ENCODE measurements around the gene TRPM2.

TRPM2 gene

GRCh38 chr21:44322621-44323325 lies 30.6 kb upstream of the TRPM2 start:
- DNase-seq, result no peak

- DNase-seq, result no peak
Measured at GRCh38 chr21:44323591-44323990, 29.8 kb upstream of the TRPM2 start.

DNA sequence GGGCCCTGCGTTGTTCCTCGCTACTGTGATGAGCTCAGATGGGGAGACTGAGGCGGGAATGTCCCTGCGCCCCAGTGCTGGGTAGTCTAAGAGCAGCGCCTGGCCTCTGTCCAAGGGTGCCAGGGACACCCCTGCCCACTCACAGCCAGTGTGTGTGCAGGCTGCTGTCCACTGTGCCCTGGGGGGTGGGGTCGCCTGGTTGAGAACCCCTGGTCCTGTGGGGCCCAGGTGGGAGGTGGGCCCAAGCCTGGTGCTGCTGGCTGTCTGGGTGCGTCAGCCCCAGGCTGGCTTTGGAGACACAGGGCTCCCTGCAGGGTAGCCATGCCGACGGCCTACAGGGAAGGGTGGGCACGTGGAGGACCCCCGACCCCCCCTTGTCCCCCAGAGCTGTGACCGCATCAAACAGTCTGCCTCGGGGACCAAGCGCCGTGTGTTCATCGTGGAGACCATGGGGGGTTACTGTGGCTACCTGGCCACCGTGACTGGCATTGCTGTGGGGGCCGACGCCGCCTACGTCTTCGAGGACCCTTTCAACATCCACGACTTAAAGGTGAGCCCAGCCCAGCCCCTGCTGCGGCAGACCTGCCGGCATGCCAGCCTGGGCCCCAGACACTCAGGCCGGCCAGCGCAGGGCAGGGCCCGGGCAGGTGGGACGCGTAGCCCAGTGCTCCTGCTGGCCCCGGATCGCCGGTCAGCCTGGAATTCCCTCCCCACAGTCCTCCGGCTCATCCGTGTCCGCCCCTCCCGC lies 29.1 kb upstream of the TRPM2 start:
- no peak for DNase-seq

DNA sequence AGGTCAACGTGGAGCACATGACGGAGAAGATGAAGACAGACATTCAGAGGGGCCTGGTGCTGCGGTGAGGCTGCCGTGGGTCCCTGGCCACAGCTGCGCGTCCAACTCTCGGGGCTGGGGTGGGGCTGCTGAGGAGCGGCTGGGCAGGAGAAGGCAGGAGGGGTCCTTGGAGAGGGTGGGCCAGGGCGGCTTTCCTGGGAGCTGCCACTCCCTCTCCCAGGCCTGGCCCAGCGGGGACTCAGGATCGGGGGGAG lies 28.6 kb upstream of the TRPM2 start:
- no peak for DNase-seq

GRCh38 chr21:44325386-44326271 lies 27.8 kb upstream of the TRPM2 start:
- no peak for DNase-seq

DNA sequence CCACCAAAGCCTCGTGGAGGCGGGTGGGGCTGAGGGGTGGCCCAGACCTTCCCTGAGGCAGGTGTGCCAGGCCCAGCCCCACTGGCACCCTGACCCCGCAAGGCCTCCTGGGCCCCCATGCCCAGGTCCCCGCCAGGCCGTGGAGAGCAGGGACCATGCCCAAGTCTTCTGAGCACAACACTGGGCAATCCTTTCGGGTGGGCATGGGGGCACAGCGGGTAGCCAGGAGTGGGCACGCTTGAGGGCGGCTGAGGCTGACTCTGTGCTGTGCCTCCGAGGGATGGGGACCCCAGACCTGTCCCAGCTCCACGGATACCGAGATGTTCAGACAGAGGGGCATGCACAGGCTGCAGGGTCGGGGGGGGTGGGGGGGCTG lies 27.2 kb upstream of the TRPM2 start:
- DNase-seq, result no peak

- no peak for DNase-seq
Measured at GRCh38 chr21:44326716-44327602, 26.5 kb upstream of the TRPM2 start.

GRCh38 chr21:44327603-44327974 lies 25.8 kb upstream of the TRPM2 start:
- no peak for DNase-seq

DNA sequence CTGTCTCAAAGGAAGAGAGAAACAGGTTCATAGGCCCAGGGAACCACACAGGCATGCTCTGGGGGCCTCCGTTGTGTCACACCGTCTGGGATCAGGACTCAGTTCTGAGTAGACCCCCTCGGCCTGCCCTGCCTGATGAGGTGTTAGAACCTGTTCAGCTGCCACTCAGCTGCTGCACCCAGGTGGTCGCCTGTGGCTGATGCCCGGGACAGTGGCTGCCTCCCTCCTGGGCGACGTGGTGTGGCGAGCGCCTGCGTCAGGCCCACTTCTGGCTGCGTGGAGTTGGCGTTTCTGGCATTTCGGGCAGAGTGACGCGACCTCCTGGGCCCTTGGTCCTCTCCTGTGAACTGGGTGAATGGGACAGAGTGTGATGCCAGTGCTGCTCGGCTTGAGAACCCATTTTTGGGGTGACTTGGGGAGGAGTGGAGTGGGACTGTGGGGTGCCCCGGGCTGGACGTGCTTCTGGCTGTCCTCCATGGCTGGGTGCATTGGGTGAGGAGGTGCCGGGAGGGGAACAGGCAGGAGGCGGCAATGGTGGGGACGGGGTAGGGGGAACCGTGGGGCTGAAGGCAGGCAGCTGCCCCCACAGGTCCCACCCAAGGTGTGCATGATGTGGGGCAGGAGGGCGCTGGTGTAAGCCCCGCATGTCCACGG lies 25.1 kb upstream of the TRPM2 start:
- DNase-seq, result no peak

- DNase-seq, result no peak
Measured at GRCh38 chr21:44329086-44329889, 24.1 kb upstream of the TRPM2 start.

DNA sequence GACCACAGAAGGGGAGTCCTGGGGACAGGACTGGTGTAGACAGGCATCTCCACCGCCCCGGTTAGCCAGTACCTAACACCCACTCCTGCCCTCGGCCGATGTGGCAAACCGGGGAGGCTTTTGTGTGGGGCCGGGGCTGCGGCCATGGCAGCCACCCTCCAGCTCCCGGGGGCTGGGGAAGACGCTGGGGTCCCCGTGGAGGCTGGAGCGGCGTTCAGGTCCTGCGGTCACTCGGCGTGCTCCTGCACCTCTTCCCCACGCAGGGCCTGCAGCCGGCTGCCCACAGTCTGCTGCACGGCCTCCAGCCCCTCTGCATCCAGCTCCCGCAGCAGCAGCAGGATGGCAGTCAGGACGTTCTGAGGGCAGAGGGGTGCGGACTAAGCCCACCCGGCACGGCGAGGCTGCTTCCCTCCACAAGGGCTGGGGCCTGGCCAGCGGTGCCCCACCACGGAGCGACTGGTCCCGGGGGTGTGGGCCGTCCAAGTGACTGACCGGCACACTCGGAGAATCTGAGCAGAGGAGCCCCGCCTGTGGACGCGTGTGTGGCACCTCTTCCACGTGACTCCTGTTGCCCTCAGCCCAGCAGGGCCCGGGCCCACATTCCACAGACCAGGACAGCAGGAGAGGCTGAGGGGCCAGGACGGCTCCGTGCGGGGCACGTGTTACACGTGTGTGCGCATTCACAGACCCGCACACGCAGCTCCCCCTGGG lies 23.3 kb upstream of the TRPM2 start:
- no peak for DNase-seq

DNA sequence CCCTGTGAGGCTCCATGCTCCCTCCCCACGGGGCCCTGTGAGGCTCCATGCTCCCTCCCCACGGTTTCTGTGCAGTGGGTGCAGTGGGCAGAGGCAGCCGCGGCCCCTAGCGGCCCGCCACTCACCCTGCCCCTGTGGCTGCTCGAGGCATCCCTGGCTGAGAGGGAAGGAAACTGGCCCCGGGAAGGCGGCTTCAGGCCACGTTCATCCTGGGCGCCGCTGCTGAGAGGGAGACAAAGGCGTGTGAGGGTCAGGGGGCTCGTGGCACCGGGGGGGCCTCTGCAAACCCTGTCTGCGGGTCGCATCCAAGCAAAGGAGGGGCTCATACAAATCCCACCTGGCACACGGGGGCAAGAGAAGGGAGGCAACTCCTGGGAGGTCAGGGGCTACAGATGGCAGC lies 22.7 kb upstream of the TRPM2 start:
- DNase-seq, result no peak

- DNase-seq, result no peak
Measured at GRCh38 chr21:44331209-44331608, 22.2 kb upstream of the TRPM2 start.

- no peak for DNase-seq
Measured at GRCh38 chr21:44331650-44332307, 21.6 kb upstream of the TRPM2 start.

DNA sequence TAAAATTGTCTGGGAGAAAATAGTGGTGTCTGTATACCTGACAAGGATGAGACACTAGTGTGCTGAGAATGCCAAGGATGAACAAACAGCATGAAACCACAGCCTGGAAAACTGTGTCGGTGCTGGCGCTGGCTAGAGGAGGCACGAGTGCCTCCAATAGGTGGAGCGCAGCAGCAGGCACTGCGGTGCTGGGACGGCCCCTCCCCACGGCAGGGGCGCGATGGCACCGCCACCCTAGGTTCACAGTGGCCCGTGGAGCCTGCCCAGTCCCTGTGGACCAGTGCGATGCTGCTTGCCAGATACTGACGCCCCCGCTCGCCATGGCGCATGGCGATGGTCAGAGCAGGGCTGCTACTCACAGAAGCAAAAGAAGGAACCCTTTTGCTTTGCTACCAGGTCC lies 21.0 kb upstream of the TRPM2 start:
- DNase-seq, result no peak

DNA sequence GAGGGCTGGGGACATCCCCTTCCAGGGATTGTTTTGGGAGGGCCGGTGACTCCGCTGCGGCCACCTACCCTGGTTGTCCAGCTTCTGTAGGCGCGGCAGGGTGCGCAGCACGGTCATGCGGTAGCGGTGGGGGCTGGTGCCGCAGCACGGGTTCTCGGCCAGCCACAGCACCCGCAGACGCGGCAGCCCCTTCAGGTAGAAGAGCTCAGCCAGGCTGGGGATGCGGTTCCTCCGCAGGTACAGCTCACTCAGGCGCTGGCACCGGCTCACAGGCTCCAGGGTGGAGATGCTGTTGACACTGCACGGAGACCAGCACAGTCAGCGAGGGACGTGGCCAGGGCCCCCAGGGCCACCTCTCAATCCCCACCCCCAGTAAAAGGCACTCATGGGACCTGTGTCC lies 20.5 kb upstream of the TRPM2 start:
- no peak for DNase-seq

DNA sequence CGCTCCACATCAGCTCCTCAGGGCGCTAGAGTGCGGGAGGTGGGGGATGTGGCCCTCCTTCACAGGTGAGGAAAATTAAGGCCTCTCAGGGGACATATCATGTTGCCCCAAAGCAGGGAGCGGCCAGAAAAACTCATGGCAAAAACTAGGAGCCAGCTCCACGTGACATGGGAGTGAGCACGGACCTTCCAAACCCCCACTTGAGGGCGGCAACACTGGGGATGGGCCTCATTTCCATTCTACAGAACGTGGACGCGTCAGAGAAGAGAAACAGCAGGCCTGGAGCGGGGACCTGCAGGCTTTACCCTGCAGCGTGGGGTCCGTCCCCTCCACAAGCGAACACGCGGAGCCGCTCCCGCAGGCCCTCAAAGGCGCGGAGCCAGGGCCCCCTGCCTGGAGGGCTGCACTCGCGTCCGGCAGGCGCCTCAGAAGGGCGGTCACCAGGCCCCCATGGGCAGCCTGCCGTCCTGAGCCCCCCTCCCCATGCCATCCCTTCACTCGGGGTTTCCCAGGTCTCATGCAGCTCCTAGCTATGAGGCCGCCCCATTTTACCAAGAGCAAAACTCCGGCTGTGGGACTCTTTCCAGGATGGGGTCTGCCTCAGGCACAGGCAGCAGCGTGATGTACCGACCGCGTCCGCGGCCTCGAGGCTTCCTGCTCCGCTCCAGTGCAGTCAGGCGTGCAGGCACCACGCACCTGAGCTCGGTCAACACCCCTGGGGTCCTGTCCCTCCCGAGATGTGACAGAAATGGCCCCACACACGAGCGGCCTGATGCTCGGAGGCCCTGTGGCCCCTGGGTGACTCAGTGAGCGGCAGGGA lies 19.7 kb upstream of the TRPM2 start:
- no peak for DNase-seq

- DNase-seq, result no peak
Measured at GRCh38 chr21:44334329-44335030, 18.9 kb upstream of the TRPM2 start.
